HL-60 (cell line): ENCODE measurements around the gene WFDC5.

ENCODE experiments used
- CTCF ChIP-seq: IDR thresholded peaks from one replicate; pipeline ENCODE4 v1.5.1; 2011; ENCODE audit warnings: low read length, control low read depth, inconsistent platforms; ENCODE audit not compliant: insufficient read depth
- POLR2AphosphoS5 ChIP-seq: IDR thresholded peaks from 2 replicates; pipeline ENCODE4 v1.6.1; 2012; ENCODE audit warnings: low read depth
- REST ChIP-seq: IDR thresholded peaks from 2 replicates; pipeline ENCODE4 v1.6.1; 2012; ENCODE audit warnings: low read depth; ENCODE audit not compliant: insufficient replicate concordance

GRCh38 chr20:45124365-45124764, 9.4 kb upstream of the WFDC5 start, which contains the start of gene WFDC12:
- TF ChIP-seq CTCF (no peak), REST (no peak), POLR2AphosphoS5 (no peak)
